Neutrophil (primary cell): ENCODE data around the gene PPM1F.

Experiments used
- H3K27ac ChIP-seq: fragments of 200-600 bp; sonication (generic); 2 replicates; pipeline ENCODE4 v1.5.1; 2016; ENCODE audit warnings: mild to moderate bottlenecking, moderate library complexity
- H3K27me3 ChIP-seq: fragments of 200-600 bp; sonication (generic); 2 replicates; pipeline ENCODE4 v1.6.0; 2016; ENCODE audit warnings: mild to moderate bottlenecking
- H3K36me3 ChIP-seq: fragments of 200-600 bp; sonication (generic); 2 replicates; pipeline ENCODE4 v1.5.1; 2017
- H3K4me1 ChIP-seq, 2 experiments: fragments of 200-600 bp in 1 of 2; sonication (generic) in 1 of 2; 1 replicate in 1 of 2; 2 replicates in 1 of 2; pipeline versions ENCODE4 v1.5.1 to v1.6.1; 2013 to 2016; ENCODE audit warnings: low read depth in 1 of 2, low read length in 1 of 2, mild to moderate bottlenecking in 1 of 2, moderate library complexity in 1 of 2; ENCODE audit not compliant: control insufficient read depth in 1 of 2, insufficient read depth in 1 of 2
- H3K4me3 ChIP-seq, 2 experiments: fragments of 200-600 bp in 1 of 2; sonication (generic) in 1 of 2; 1 replicate in 1 of 2; 2 replicates in 1 of 2; pipeline ENCODE4 v1.5.1; 2013 to 2016; ENCODE audit warnings: low read depth in 1 of 2, low read length in 1 of 2, mild to moderate bottlenecking in 1 of 2, moderate library complexity in 1 of 2
- H3K9me3 ChIP-seq: fragments of 200-600 bp; sonication (generic); 2 replicates; pipeline ENCODE4 v1.5.1; 2016
- TF ChIP-seq, protein P1 (sequence below): fragments of 200-600 bp; sonication (generic); IDR thresholded peaks from 2 replicates; pipeline ENCODE4 v1.5.1; 2016; ENCODE audit warnings: antibody characterized with exemption

The PPM1F gene

DNA sequence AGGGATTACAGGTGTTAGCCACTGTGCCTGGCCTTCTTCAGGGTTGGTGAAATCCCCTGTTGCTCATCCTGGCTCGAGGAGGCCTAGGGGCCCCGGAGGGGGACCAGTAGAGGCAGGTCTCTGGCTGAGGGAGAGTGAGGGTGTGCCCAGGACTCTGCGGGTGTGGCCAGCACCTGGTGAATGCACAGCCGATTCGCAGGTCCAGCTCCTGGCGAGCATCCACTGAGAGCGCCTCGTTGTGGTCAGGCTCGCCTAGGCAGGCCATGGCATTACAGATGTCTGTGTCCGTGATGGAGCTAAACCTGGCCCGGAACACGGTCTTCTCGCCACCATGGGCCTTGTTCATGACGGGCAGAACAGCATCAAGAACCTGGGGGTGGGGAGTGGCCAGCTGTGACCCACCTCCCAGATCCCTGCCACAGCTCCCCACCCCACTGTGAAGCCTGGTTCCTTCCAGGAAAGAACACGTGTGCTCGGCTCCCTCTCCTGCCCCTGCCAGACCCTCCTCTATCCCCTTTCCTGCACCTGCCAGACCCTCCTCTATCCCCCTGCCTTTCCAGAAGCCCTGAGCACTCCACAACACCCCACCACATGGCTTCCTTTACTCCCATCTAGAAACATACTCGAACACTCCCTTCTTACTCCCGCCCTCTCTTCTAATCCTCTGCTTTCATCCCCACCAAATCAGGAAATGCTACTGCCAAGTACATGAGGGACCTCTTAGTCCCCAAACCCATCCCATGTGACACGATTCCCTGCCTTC, 17.6 kb upstream of the PPM1F start:
- Histone ChIP-seq H3K27ac (no peak overlapping the region), H3K4me3 (no peak overlapping the region), H3K4me1 (no peaks in the 10 kb centered on the region), H3K27me3 (no peaks in the 10 kb centered on the region), H3K36me3 (peaks cover 100% of the 10 kb centered on the region), H3K9me3 (no peaks in the 10 kb centered on the region)
- TF ChIP-seq, protein P1, sequence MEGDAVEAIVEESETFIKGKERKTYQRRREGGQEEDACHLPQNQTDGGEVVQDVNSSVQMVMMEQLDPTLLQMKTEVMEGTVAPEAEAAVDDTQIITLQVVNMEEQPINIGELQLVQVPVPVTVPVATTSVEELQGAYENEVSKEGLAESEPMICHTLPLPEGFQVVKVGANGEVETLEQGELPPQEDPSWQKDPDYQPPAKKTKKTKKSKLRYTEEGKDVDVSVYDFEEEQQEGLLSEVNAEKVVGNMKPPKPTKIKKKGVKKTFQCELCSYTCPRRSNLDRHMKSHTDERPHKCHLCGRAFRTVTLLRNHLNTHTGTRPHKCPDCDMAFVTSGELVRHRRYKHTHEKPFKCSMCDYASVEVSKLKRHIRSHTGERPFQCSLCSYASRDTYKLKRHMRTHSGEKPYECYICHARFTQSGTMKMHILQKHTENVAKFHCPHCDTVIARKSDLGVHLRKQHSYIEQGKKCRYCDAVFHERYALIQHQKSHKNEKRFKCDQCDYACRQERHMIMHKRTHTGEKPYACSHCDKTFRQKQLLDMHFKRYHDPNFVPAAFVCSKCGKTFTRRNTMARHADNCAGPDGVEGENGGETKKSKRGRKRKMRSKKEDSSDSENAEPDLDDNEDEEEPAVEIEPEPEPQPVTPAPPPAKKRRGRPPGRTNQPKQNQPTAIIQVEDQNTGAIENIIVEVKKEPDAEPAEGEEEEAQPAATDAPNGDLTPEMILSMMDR: no peak

DNA sequence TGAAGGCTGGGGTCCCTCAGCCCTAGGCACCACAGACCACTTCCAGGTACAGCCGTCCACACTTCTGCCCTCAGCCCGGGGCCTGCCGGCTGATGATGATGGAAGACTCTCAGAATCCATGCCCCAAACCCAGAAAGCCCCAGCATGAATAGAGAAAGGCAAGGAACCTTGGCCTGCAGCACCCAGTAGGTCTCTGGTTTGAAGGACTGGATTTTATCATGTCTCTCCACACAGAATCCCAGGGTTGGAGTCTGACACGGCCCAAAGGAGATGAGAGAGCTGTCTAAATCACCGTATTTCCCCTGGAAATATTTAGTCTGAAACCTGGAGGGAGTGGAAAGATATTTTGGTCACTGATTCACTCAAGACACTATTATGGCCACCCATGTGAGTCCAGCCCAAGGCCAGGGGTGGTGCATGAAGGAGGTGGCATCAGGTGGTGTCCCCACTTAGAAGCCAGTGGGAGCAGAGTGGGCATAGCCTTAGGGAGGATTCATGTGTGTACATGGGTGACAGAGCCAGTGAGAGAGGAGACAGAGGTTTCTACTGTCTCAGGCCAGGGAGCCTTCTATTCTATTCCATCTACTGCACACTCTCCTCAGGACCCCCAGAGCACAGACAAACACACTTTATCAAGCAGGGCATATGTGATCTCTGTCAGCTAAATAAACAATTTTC, 15.9 kb upstream of the PPM1F start:
- TF ChIP-seq, protein P1: no peak
- Histone ChIP-seq H3K4me1 (no peaks in the 10 kb centered on the region), H3K27me3 (no peaks in the 10 kb centered on the region), H3K9me3 (no peaks in the 10 kb centered on the region), H3K4me3 (no peak overlapping the region), H3K27ac (no peak overlapping the region), H3K36me3 (peaks cover 100% of the 10 kb centered on the region)

DNA sequence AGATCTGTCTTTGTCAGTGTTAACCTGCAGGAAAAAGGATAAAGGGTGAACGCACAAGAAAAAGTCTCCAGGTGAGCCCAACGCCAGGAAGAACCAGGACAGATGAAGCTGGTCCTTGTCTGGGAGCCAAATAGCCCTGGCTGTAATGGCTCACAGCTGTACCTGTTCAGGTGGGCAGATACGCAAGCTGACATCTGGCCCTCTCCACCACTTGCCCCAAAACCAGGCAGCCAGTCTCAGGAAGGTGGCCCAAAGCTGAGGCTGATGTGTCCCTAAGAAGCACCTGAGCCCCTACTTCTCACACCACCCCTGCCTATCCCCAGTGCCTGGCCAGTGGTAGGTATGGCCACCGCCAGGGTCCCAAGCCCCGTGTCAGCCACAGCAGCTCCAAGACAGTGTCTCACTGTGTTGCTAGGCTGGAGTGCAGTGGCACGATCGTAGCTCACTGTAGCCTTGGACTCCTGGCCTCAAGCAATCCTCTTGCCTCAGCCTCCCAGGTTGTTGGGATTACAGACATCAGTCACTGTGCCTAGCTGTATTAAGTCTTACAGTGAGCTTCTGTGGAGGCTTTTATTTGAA, 15.1 kb upstream of the PPM1F start:
- Histone ChIP-seq H3K27ac (no peak overlapping the region), H3K36me3 (peaks cover 100% of the 10 kb centered on the region)
- TF ChIP-seq, protein P1: no peak

DNA sequence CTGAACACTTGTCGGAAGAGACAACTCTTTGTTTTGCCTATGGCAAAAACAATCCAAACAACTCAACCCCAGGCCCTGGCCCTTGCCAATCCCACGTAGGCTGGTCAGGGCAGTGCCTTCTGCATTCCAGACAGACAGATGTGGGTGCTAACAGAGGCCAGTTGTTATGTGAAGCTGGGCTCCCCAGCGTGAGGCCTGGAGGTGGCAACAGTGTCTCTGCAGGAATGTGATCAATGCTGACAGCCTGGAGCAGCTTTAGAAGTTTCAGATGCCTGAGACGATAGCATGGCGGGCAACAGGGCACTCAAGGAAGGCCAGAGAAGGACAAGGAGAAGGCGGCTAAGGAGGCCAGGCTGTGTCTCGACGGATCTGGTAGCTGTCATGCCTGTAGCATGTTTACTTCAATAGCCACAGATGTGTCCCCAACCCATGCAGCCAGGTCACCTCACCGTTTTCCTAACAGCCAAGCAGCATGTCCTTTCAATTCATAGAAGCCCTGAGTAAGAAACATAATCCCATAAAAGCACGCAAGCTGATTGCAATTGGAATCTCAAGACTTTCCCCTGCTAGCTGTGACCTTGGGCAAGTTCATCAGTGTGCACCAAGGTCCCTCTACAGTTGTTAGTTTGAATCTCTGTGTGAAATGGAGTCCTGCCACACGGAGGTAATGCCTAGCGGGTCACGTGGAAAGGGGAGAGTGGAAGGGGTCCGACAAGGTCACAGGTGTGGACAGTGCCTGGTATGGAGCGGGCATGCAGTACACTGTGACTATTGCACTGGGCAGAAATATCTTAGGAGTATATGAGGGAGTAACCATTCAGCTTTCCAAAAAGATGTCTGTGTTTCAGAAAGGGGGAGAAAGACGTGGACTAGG, 14.2 kb upstream of the PPM1F start:
- Histone ChIP-seq H3K9me3 (no peaks in the 10 kb centered on the region), H3K36me3 (peaks cover 100% of the 10 kb centered on the region), H3K27ac (no peak overlapping the region), H3K27me3 (no peaks in the 10 kb centered on the region), H3K4me1 (no peaks in the 10 kb centered on the region), H3K4me3 (no peak overlapping the region)
- TF ChIP-seq, protein P1: no peak

More for the DNA sequence above, 15.1 kb upstream of the PPM1F start:
- Histone ChIP-seq H3K9me3 (no peaks in the 10 kb centered on the region), H3K27me3 (no peaks in the 10 kb centered on the region), H3K4me1 (no peaks in the 10 kb centered on the region), H3K4me3 (no peak overlapping the region)

DNA sequence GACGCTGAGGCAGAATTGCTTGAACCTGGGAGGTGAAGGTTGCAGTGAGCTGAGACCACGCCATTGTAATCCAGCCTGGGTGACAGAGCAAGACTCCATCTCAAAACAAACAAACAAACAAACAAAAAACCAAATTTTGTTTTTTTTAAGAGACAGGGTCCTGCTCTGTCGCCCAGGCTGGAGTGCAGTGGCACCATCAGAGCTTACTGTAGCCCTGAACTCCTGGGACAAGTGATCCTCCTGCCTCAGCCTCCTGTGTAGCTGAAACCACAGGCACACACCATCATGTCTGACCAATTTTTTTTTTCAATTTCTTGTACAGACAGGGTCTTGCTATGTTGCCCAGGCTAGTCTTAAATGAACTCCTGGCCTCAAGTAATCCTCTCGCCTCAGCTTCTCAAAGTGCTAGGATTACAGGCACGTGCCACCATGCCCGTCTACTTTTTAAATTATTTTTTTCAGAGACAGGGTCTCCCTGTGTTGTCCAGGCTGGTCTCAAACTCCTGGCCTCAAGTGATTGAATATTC, 13.2 kb upstream of the PPM1F start:
- Histone ChIP-seq H3K36me3 (peaks cover 100% of the 10 kb centered on the region), H3K27ac (no peak overlapping the region), H3K4me1 (no peaks in the 10 kb centered on the region), H3K27me3 (no peaks in the 10 kb centered on the region), H3K9me3 (no peaks in the 10 kb centered on the region), H3K4me3 (no peak overlapping the region)
- TF ChIP-seq, protein P1: no peak
